ENCODE data around the gene FLAD1. TPM values are rescaled to one million over a fixed set of nuclear protein-coding genes. Genes with fewer than 3 reads are reported as not detected.

FLAD1 gene
- total and polyA plus RNA-seq, 2 of the 4 experiments (the other 2 are of a cell fraction) = 26.3 to 37.3 TPM

DNA sequence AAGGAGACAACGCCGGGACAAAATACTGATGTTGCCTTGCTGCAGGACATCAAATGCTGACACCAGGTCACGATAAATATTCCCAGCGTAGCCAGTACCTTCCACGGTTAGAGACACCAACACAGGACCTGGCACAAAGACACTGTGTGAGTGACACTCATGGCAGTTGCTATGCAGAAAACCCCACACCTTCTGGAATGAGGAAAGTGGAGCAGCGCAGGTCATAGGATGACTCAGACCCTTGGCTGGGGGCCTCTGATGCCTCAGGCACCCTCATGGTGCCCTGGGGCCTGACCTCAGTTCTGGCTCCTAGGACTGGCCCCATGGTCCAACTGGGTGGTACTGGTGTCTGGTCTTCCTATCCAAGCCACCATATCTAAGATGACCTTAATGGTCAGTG is 43.4 kb downstream of the FLAD1 start:
- Histone ChIP-seq H2BK120ac (ENCODE audit: low read depth, low read length) (no peak overlapping the region), H3K18ac (ENCODE audit: low read depth, low read length) (no peak overlapping the region), H4K5ac (ENCODE audit: low read depth, low read length) (no peak overlapping the region), H4K20me1 (ENCODE audit: insufficient read depth, low read length) (no peaks in the 10 kb centered on the region; the same call in 1 of the 2 replicates), H3K56ac (ENCODE audit: extremely low read depth, insufficient read depth, low read length) (no peak overlapping the region), H3K27me3 (ENCODE audit: control insufficient read depth, insufficient read depth, low read length) (peaks cover 21% of the 10 kb centered on the region), H3K4me3 (ENCODE audit: insufficient read depth, low read depth, low read length) (no peak overlapping the region), H2BK15ac (ENCODE audit: low read depth, low read length) (no peak overlapping the region), H3K14ac (replicated peaks; ENCODE audit: low read depth, low read length) (no peak overlapping the region; the same call in 1 of the 2 replicates), H3K36me3 (ENCODE audit: control insufficient read depth, insufficient read depth, low read length) (no peaks in the 10 kb centered on the region), H2AK5ac (ENCODE audit: low read depth, low read length) (no peak overlapping the region), H2AFZ (replicated peaks; ENCODE audit: low read length, poor library complexity) (peak overlapping the region; percentile 65), H4K91ac (ENCODE audit: insufficient read depth, low read depth, low read length) (no peak overlapping the region), H3K9ac (ENCODE audit: low read depth, low read length) (no peak overlapping the region), H3K23ac (ENCODE audit: low read depth, low read length) (no peak overlapping the region), H3K4ac (ENCODE audit: low read depth, low read length) (no peak overlapping the region), H3K9me1 (ENCODE audit: insufficient read depth, low read length) (peaks cover 4% of the 10 kb centered on the region), H3K27ac (ENCODE audit: insufficient read depth, low read length) (no peak overlapping the region), H2BK20ac (ENCODE audit: low read depth, low read length) (no peak overlapping the region), H3K9me3 (ENCODE audit: control insufficient read depth, insufficient read depth, low read length) (no peaks in the 10 kb centered on the region), H3K79me1 (ENCODE audit: low read depth in 1 of 2, low read length in 2 of 2) (no peaks in the 10 kb centered on the region), H3K4me1 (ENCODE audit: control insufficient read depth, insufficient read depth, low read length) (peaks cover 3% of the 10 kb centered on the region; the same call in 1 of the 2 replicates), H3K4me2 (ENCODE audit: low read depth, low read length) (no peak overlapping the region), H2AK9ac (replicated peaks; ENCODE audit: low read depth, low read length, poor library complexity) (peak overlapping the region; percentile 42), H2BK5ac (ENCODE audit: low read depth, low read length, poor library complexity, severe bottlenecking) (no peak overlapping the region), H4K8ac (ENCODE audit: low read depth in 2 of 2, low read length in 2 of 2) (no peak overlapping the region)
- intact Hi-C loops (cut with micrococcal nuclease) (no loop called here), dilution Hi-C loops (cut with HindIII; ENCODE audit: low sequenced_read_pairs, unreplicated experiment) (no loop called here), in situ Hi-C loops (cut with MboI; ENCODE audit: low sequenced_read_pairs) (no loop called here)
- POLR2A ChIA-PET (ENCODE audit: unreplicated experiment) = no interaction called here
- CTCF ChIA-PET = no interaction called here
- DNase-seq (peak; percentile 14), ATAC-seq (ENCODE audit: low read depth) (no peak; the same call in 1 of the 2 replicates)
- BruUV-seq (replicated peaks) = no TSS peak
- TF ChIP-seq CEBPB (IDR thresholded peaks at IDR 0.05; ENCODE audit: low read depth, low read length) (no peak), MAFK (IDR thresholded peaks at IDR 0.05; ENCODE audit: low read depth, low read length) (no peak), CHD1 (IDR thresholded peaks at IDR 0.05; ENCODE audit: low read depth, low read length) (no peak), NFE2L2 (IDR thresholded peaks at IDR 0.05; ENCODE audit: low read depth, low read length) (no peak), RAD21 (IDR thresholded peaks at IDR 0.05; ENCODE audit: low read length) (no peak), RCOR1 (IDR thresholded peaks at IDR 0.05; ENCODE audit: insufficient replicate concordance, low read length) (no peak), POLR2A (IDR thresholded peaks at IDR 0.05; ENCODE audit: low read depth, low read length) (no peak), MXI1 (IDR thresholded peaks at IDR 0.05; ENCODE audit: borderline replicate concordance, low read depth, low read length) (no peak), BHLHE40 (IDR thresholded peaks at IDR 0.05; ENCODE audit: low read depth, low read length) (no peak), SMC3 (IDR thresholded peaks at IDR 0.05; ENCODE audit: low read depth, low read length) (no peak), RFX5 (IDR thresholded peaks at IDR 0.05; ENCODE audit: low read depth, low read length) (peak; percentile 49; the same call in 1 of the 2 replicates), MAZ (IDR thresholded peaks at IDR 0.05; ENCODE audit: borderline replicate concordance, low read depth, low read length) (no peak), FOS (IDR thresholded peaks at IDR 0.05; ENCODE audit: low read depth, low read length) (0 out of 2 replicates have a peak, but pooled peaks have one; percentile 9)
- TF ChIP-seq, protein P1, sequence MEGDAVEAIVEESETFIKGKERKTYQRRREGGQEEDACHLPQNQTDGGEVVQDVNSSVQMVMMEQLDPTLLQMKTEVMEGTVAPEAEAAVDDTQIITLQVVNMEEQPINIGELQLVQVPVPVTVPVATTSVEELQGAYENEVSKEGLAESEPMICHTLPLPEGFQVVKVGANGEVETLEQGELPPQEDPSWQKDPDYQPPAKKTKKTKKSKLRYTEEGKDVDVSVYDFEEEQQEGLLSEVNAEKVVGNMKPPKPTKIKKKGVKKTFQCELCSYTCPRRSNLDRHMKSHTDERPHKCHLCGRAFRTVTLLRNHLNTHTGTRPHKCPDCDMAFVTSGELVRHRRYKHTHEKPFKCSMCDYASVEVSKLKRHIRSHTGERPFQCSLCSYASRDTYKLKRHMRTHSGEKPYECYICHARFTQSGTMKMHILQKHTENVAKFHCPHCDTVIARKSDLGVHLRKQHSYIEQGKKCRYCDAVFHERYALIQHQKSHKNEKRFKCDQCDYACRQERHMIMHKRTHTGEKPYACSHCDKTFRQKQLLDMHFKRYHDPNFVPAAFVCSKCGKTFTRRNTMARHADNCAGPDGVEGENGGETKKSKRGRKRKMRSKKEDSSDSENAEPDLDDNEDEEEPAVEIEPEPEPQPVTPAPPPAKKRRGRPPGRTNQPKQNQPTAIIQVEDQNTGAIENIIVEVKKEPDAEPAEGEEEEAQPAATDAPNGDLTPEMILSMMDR (conservative IDR thresholded peaks at IDR 0.05; ENCODE audit: low read depth, low read length) = no peak
- TF ChIP-seq, protein P2, sequence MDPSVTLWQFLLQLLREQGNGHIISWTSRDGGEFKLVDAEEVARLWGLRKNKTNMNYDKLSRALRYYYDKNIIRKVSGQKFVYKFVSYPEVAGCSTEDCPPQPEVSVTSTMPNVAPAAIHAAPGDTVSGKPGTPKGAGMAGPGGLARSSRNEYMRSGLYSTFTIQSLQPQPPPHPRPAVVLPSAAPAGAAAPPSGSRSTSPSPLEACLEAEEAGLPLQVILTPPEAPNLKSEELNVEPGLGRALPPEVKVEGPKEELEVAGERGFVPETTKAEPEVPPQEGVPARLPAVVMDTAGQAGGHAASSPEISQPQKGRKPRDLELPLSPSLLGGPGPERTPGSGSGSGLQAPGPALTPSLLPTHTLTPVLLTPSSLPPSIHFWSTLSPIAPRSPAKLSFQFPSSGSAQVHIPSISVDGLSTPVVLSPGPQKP (IDR thresholded peaks at IDR 0.05; ENCODE audit: borderline replicate concordance, low read depth, low read length) = no peak
- TF ChIP-seq, protein P3, sequence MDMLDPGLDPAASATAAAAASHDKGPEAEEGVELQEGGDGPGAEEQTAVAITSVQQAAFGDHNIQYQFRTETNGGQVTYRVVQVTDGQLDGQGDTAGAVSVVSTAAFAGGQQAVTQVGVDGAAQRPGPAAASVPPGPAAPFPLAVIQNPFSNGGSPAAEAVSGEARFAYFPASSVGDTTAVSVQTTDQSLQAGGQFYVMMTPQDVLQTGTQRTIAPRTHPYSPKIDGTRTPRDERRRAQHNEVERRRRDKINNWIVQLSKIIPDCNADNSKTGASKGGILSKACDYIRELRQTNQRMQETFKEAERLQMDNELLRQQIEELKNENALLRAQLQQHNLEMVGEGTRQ (IDR thresholded peaks at IDR 0.05; ENCODE audit: low read depth, low read length) = no peak
- 86% methylated on average over 4 of the region's 6 CpGs; no CpG with 5 or more reads in 1 of the 2 experiments for WGBS, 2 experiments (ENCODE audit: extremely low coverage in 2 of 2, insufficient read length in 1 of 2)
